Breast epithelium (tissue), 4 donors: ENCODE results near the gene H3-3A. TPM values are rescaled to one million over a fixed set of nuclear protein-coding genes. Genes with fewer than 3 reads are reported as not detected.

Source experiments
- DNase-seq, 2 donors: peaks; one replicate each; pipeline ENCODE4 v3.0.0-alpha.2; 2019; ENCODE audit warnings: low spot score in 2 of 2
- H3K27ac ChIP-seq, 2 donors: fragments of 200-600 bp; sonication (generic) in 1 of 2; one replicate each; pipeline ENCODE4 v1.5.1; 2016 to 2019; ENCODE audit warnings: mild to moderate bottlenecking in 1 of 2
- H3K27me3 ChIP-seq, 2 donors: fragments of 200-600 bp; sonication (generic) in 1 of 2; one replicate each; pipeline versions ENCODE4 v1.5.1 to v1.6.0; 2017 to 2019; ENCODE audit warnings: control low read depth in 1 of 2, mild to moderate bottlenecking in 1 of 2
- H3K36me3 ChIP-seq: fragments of 200-600 bp; one replicate; pipeline ENCODE4 v1.5.1; 2019
- H3K4me1 ChIP-seq, 2 donors: fragments of 200-600 bp; sonication (generic); one replicate each; pipeline ENCODE4 v1.5.1; 2016 to 2019; ENCODE audit warnings: control low read depth in 1 of 2
- H3K4me3 ChIP-seq, 3 donors: fragments of 200-600 bp; sonication (generic); 1 replicate in 2 of 3; 2 replicates in 1 of 3; pipeline ENCODE4 v1.5.1; 2016 to 2019; ENCODE audit warnings: mild to moderate bottlenecking in 3 of 3, moderate library complexity in 2 of 3
- H3K9me3 ChIP-seq, 2 donors: fragments of 200-600 bp; sonication (generic) in 1 of 2; one replicate each; pipeline ENCODE4 v1.5.1; 2016 to 2019; ENCODE audit warnings: control low read depth in 1 of 2
- POLR2A ChIP-seq: fragments of 450-650 bp; IDR thresholded peaks from one replicate; pipeline ENCODE4 v1.6.1; 2016; ENCODE audit warnings: antibody characterized with exemption, mild to moderate bottlenecking, moderate library complexity
- POLR2AphosphoS5 ChIP-seq, 3 donors: sonication (generic); formaldehyde crosslinking; IDR thresholded peaks; one replicate each; pipeline ENCODE4 v1.6.1; 2017; ENCODE audit warnings: antibody characterized with exemption in 3 of 3
- intact Hi-C: fragments of 100-400 bp; cut with DNase I; formaldehyde crosslinking; loops from one replicate; pipeline ENCODE4 v1.15.1; 2023; ENCODE audit warnings: low total_unique reads
- total RNA-seq, 3 donors: library from RNA; depleted of rRNA; stranded (reverse); fragments of >200 nt; gene quantifications; one replicate each; pipeline ENCODE4 v1.1.0, GENCODE V29; 2016
- TF ChIP-seq, protein P1 (sequence below), 3 donors: fragments of 450-650 bp; IDR thresholded peaks; one replicate each; pipeline ENCODE4 v1.5.1; 2016 to 2017; ENCODE audit warnings: antibody characterized with exemption in 3 of 3, mild to moderate bottlenecking in 3 of 3, moderate library complexity in 3 of 3

The H3-3A gene
- total RNA-seq, 3 donors from 2014 or later, result 287 to 603 (median 462) TPM

DNA sequence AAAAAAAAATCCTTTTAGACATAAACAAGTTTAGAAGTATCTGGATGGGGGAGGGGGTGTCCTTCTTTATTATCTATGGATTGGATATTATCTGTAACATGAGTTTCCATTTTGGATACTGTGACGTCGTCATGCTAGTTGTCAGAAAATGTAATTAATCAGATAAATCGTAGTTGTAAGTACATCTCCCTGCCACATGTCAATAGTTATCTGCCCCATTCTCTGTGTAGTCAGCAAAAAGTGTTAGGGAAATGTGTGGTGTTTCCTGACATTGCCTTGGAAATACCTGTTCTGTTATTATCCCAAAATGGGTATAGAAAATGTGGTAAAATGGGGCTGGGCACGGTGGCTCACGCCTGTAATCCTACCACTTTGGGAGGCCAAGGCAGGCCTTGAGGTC lies 38.8 kb upstream of the H3-3A start:
- TF ChIP-seq POLR2AphosphoS5 (IDR thresholded peaks at IDR 0.05) (no peak), POLR2A (no peak)
- TF ChIP-seq, protein P1, sequence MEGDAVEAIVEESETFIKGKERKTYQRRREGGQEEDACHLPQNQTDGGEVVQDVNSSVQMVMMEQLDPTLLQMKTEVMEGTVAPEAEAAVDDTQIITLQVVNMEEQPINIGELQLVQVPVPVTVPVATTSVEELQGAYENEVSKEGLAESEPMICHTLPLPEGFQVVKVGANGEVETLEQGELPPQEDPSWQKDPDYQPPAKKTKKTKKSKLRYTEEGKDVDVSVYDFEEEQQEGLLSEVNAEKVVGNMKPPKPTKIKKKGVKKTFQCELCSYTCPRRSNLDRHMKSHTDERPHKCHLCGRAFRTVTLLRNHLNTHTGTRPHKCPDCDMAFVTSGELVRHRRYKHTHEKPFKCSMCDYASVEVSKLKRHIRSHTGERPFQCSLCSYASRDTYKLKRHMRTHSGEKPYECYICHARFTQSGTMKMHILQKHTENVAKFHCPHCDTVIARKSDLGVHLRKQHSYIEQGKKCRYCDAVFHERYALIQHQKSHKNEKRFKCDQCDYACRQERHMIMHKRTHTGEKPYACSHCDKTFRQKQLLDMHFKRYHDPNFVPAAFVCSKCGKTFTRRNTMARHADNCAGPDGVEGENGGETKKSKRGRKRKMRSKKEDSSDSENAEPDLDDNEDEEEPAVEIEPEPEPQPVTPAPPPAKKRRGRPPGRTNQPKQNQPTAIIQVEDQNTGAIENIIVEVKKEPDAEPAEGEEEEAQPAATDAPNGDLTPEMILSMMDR (IDR thresholded peaks at IDR 0.05), result no peak
- intact Hi-C loops, result no loop called here
- no peaks in the 10 kb centered on the region for H3K36me3 ChIP-seq
- no peaks in the 10 kb centered on the region for H3K9me3 ChIP-seq
- H3K4me1 ChIP-seq, result no peaks in the 10 kb centered on the region
- H3K4me3 ChIP-seq, result no peak overlapping the region
- no peak for DNase-seq
- H3K27ac ChIP-seq, result no peak overlapping the region
- H3K27me3 ChIP-seq, result no peaks in the 10 kb centered on the region

DNA sequence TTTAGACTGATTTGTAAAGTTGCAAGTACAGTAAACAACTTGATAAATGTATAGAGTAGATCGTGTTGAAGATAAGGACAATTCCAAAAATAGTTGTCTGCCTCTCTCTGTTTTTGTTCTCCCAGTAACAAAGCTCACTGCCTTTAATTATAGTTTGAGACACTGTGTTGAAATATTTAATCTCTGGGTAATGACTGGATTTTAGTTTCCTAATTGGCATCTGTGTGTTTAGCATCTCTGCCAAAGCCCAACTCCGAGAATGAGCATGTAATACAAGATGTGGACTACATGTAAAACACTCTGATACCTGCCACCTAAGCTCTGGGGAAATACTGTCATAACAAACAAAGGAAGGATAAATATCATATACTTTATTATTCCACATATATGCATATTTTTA lies 35.7 kb upstream of the H3-3A start:
- Histone ChIP-seq H3K27me3 (no peaks in the 10 kb centered on the region), H3K4me3 (no peak overlapping the region), H3K36me3 (no peaks in the 10 kb centered on the region), H3K4me1 (no peaks in the 10 kb centered on the region), H3K9me3 (no peaks in the 10 kb centered on the region), H3K27ac (no peak overlapping the region)
- TF ChIP-seq POLR2A, result no peak
- TF ChIP-seq, protein P1 (IDR thresholded peaks at IDR 0.05), result no peak
- no peak for TF ChIP-seq POLR2AphosphoS5 (IDR thresholded peaks at IDR 0.05)
- intact Hi-C loops, result no loop called here
- no peak for DNase-seq

DNA sequence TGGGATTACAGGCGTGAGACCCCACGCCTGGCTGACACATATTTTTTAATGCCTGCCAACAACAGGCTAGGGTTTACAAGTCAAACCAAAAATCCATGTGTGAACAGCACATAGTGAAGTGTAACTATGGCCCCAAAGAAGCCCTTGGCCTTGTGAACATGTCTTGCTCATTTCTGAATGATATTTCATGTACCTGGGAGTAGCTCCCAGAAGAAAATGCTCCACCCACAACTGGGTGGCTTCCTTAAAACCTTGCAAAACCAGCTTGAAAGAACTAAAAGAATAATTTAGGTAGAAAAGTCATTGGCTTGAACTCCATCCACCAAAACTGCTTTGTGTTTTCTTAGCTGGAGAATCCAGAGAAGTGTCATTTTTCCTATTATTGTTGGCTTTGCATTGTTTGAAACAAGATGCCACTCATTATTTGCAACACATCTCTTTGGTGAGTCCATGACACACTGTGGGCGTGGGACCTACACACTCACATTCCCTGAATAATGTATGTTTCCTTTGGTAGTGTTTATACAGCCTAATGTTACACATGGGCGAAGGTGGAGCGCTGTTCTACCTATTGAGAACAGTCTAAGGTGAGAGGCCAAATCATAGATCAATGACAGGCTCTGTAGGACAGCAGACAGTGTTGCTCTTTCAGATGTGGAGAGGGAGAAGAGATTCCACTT lies 34.8 kb upstream of the H3-3A start:
- no peaks in the 10 kb centered on the region for H3K4me1 ChIP-seq
- no peaks in the 10 kb centered on the region for H3K27me3 ChIP-seq
- TF ChIP-seq POLR2AphosphoS5 (IDR thresholded peaks at IDR 0.05), result no peak
- no peak for TF ChIP-seq POLR2A
- TF ChIP-seq, protein P1 (IDR thresholded peaks at IDR 0.05), result no peak
- DNase-seq, result no peak
- no peak overlapping the region for H3K27ac ChIP-seq
- H3K36me3 ChIP-seq, result no peaks in the 10 kb centered on the region
- no peak overlapping the region for H3K4me3 ChIP-seq
- intact Hi-C loops, result no loop called here
- no peaks in the 10 kb centered on the region for H3K9me3 ChIP-seq

DNA sequence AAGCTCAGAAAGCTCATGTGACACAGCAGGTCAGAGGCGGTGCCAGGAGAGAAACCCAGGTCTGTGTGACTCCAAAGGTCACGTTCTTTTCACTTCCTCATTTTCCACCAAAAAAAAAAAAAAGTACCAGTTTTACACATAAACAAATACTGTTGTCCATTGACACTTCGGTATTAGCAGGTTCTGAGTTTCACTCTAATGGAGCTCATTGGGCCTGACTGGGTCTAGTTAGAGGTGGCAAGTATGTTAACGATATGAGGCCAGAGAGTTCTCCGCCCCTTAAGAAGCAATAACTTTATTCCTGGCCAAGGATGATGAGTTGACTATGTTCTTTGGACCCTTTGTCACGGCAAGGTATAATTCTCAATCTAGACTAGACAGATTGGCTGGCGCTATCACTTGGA lies 33.4 kb upstream of the H3-3A start:
- DNase-seq, result no peak
- no peaks in the 10 kb centered on the region for H3K27me3 ChIP-seq
- no peak overlapping the region for H3K27ac ChIP-seq
- TF ChIP-seq POLR2A, result no peak
- TF ChIP-seq, protein P1 (IDR thresholded peaks at IDR 0.05), result no peak
- no peak for TF ChIP-seq POLR2AphosphoS5 (IDR thresholded peaks at IDR 0.05)
- intact Hi-C loops, result no loop called here
- H3K4me3 ChIP-seq, result no peak overlapping the region
- H3K4me1 ChIP-seq, result no peaks in the 10 kb centered on the region
- H3K36me3 ChIP-seq, result no peaks in the 10 kb centered on the region
- H3K9me3 ChIP-seq, result no peaks in the 10 kb centered on the region

DNA sequence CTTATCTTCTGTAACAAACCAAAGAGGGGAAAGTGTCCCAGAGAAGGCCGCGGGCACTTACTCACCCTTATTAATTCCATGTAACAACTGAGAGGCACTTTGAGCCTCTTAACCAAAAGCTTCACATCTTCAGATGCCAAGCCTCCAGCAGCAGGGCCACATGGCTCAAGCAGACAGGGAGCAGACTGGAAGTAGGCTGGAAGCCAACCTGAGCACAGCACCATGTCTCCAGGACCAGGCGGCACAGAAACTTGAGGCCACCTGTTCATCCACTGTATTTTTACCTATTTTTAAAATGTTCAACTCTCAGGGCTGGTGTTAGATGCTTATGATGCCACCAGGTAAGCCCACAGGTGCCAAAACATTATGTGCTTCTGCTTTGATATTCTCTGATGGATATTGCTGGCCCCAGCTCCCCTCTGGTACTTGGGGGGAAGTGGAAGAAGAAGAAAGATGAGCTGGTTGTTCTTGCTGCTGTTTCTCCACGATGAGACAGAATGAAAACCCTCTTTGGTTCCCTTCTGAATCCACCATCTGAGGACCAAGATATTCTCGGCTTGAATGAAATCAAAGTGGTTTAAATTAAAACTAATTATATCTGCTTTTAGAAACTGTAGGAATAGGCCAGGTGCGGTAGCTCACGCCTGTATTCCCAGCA lies 32.8 kb upstream of the H3-3A start:
- Histone ChIP-seq H3K36me3 (no peaks in the 10 kb centered on the region), H3K4me1 (no peaks in the 10 kb centered on the region), H3K27ac (no peak overlapping the region), H3K4me3 (no peak overlapping the region), H3K27me3 (no peaks in the 10 kb centered on the region), H3K9me3 (no peaks in the 10 kb centered on the region)
- TF ChIP-seq POLR2AphosphoS5 (IDR thresholded peaks at IDR 0.05) (no peak), POLR2A (no peak)
- TF ChIP-seq, protein P1 (IDR thresholded peaks at IDR 0.05), result no peak
- intact Hi-C loops, result no loop called here
- no peak for DNase-seq
